Measurements from ENCODE around the gene ARRB1.

ARRB1 gene

GRCh38 chr11:75389276-75389605, 37.8 kb upstream of the ARRB1 start:
- no peak overlapping the region for H3K4me3 ChIP-seq (ENCODE audit: low read depth, low read length, poor library complexity, severe bottlenecking)
- H3K27ac ChIP-seq (ENCODE audit: low read depth, low read length, poor library complexity, severe bottlenecking): no peak overlapping the region
- no peaks in the 10 kb centered on the region for H3K9me3 ChIP-seq (ENCODE audit: low read length)
- no peaks in the 10 kb centered on the region for H3K27me3 ChIP-seq (ENCODE audit: insufficient read depth, low read length)
- no peak overlapping the region for H3K9ac ChIP-seq (ENCODE audit: low read length)
- no peaks in the 10 kb centered on the region for H4K20me1 ChIP-seq (ENCODE audit: insufficient read depth, low read length)
- TF ChIP-seq CTCF (IDR thresholded peaks at IDR 0.05; ENCODE audit: low read length) (no peak), EZH2 (IDR thresholded peaks at IDR 0.05; ENCODE audit: borderline replicate concordance, low read length) (no peak)
- H3K4me1 ChIP-seq (ENCODE audit: insufficient read depth, low read length, severe bottlenecking): no peaks in the 10 kb centered on the region
- H3K36me3 ChIP-seq (ENCODE audit: insufficient read depth, low read length): no peaks in the 10 kb centered on the region
- H2AFZ ChIP-seq (ENCODE audit: low read length): no peak overlapping the region
- no peaks in the 10 kb centered on the region for H3F3A ChIP-seq (ENCODE audit: insufficient read depth, low read length)
- no peaks in the 10 kb centered on the region for H3K79me2 ChIP-seq (ENCODE audit: insufficient read depth, low read length)
- no peaks in the 10 kb centered on the region for H3K9me2 ChIP-seq (ENCODE audit: low read depth, low read length)
- no peak overlapping the region for H3K4me2 ChIP-seq (ENCODE audit: low read length)

- Histone ChIP-seq H3K4me3 (ENCODE audit: low read depth, low read length, poor library complexity, severe bottlenecking) (no peak overlapping the region), H3K4me1 (ENCODE audit: insufficient read depth, low read length, severe bottlenecking) (no peaks in the 10 kb centered on the region), H3K79me2 (ENCODE audit: insufficient read depth, low read length) (no peaks in the 10 kb centered on the region), H3K27ac (ENCODE audit: low read depth, low read length, poor library complexity, severe bottlenecking) (no peak overlapping the region), H3K9ac (ENCODE audit: low read length) (no peak overlapping the region), H3F3A (ENCODE audit: insufficient read depth, low read length) (no peaks in the 10 kb centered on the region), H4K20me1 (ENCODE audit: insufficient read depth, low read length) (no peaks in the 10 kb centered on the region), H2AFZ (ENCODE audit: low read length) (no peak overlapping the region), H3K4me2 (ENCODE audit: low read length) (no peak overlapping the region), H3K36me3 (ENCODE audit: insufficient read depth, low read length) (no peaks in the 10 kb centered on the region), H3K9me2 (ENCODE audit: low read depth, low read length) (no peaks in the 10 kb centered on the region), H3K27me3 (ENCODE audit: insufficient read depth, low read length) (no peaks in the 10 kb centered on the region), H3K9me3 (ENCODE audit: low read length) (no peaks in the 10 kb centered on the region)
- TF ChIP-seq CTCF (IDR thresholded peaks at IDR 0.05; ENCODE audit: low read length): peak; percentile 85
- TF ChIP-seq EZH2 (IDR thresholded peaks at IDR 0.05; ENCODE audit: borderline replicate concordance, low read length): no peak
Measured at GRCh38 chr11:75388386-75389275, 37.2 kb upstream of the ARRB1 start.

GRCh38 chr11:75387736-75388294, 36.4 kb upstream of the ARRB1 start:
- Histone ChIP-seq H3K9me3 (ENCODE audit: low read length) (no peaks in the 10 kb centered on the region), H3K9me2 (ENCODE audit: low read depth, low read length) (no peaks in the 10 kb centered on the region), H2AFZ (ENCODE audit: low read length) (no peak overlapping the region), H3K36me3 (ENCODE audit: insufficient read depth, low read length) (no peaks in the 10 kb centered on the region), H3K27me3 (ENCODE audit: insufficient read depth, low read length) (no peaks in the 10 kb centered on the region), H3F3A (ENCODE audit: insufficient read depth, low read length) (no peaks in the 10 kb centered on the region), H4K20me1 (ENCODE audit: insufficient read depth, low read length) (no peaks in the 10 kb centered on the region), H3K27ac (ENCODE audit: low read depth, low read length, poor library complexity, severe bottlenecking) (no peak overlapping the region), H3K9ac (ENCODE audit: low read length) (no peak overlapping the region), H3K4me1 (ENCODE audit: insufficient read depth, low read length, severe bottlenecking) (no peaks in the 10 kb centered on the region), H3K4me2 (ENCODE audit: low read length) (no peak overlapping the region), H3K4me3 (ENCODE audit: low read depth, low read length, poor library complexity, severe bottlenecking) (no peak overlapping the region), H3K79me2 (ENCODE audit: insufficient read depth, low read length) (no peaks in the 10 kb centered on the region)
- no peak for TF ChIP-seq EZH2 (IDR thresholded peaks at IDR 0.05; ENCODE audit: borderline replicate concordance, low read length)

Measured in OCI-LY1 (cell line).